GM19468 (cell line): Measurements from ENCODE around the gene DHRS4L2.
"Not testable (repeated sequence)": the region's sequence is repeated elsewhere in the genome, so short reads cannot be mapped to it uniquely, and the experiment has no call there.

Experiments
- ATAC-seq: cut with Tn5 transposase; IDR thresholded peaks from one replicate; pipeline ENCODE4 v1.9.1; 2021; ENCODE audit warnings: mild to moderate bottlenecking, moderate library complexity, moderate number of reproducible peaks; ENCODE audit not compliant: unreplicated experiment; ENCODE audit errors: extremely low read depth

DHRS4L2 gene

GRCh38 chr14:23988607-23989363 is at the start of gene DHRS4L2:
DHRS4L2 (plus strand) TSS chr14:23988929; CDS start chr14:23988948, 19 bp downstream.
- ATAC-seq: peak; percentile 56

GRCh38 chr14:23939607-23940326 is 49.0 kb upstream of the DHRS4L2 start:
- ATAC-seq: no peak

GRCh38 chr14:23941230-23941629 is 47.5 kb upstream of the DHRS4L2 start:
- no peak for ATAC-seq

GRCh38 chr14:23941669-23942068 is 47.1 kb upstream of the DHRS4L2 start:
- no peak for ATAC-seq

GRCh38 chr14:23942587-23942986 is 46.1 kb upstream of the DHRS4L2 start:
- ATAC-seq: no peak

- not testable (repeated sequence) for ATAC-seq
Measured at GRCh38 chr14:23949069-23949468, 39.7 kb upstream of the DHRS4L2 start.

- ATAC-seq: no peak
Measured at GRCh38 chr14:23950411-23951135, 38.2 kb upstream of the DHRS4L2 start.

- ATAC-seq: not testable (repeated sequence)
Measured at GRCh38 chr14:23951136-23951466, 37.6 kb upstream of the DHRS4L2 start.

GRCh38 chr14:23951590-23952201 is 37.0 kb upstream of the DHRS4L2 start:
- ATAC-seq: no peak

GRCh38 chr14:23953116-23953463 is 35.6 kb upstream of the DHRS4L2 start:
- ATAC-seq: not testable (repeated sequence)

GRCh38 chr14:23953464-23954278 is 35.1 kb upstream of the DHRS4L2 start, which contains the start of gene DHRS4:
DHRS4 (plus strand) TSS chr14:23953770; CDS start chr14:23953789, 19 bp downstream.
- ATAC-seq: peak; percentile 79

GRCh38 chr14:23954279-23954614 is 34.5 kb upstream of the DHRS4L2 start:
- ATAC-seq: not testable (repeated sequence)

GRCh38 chr14:23954965-23955364 is 33.8 kb upstream of the DHRS4L2 start:
- not testable (repeated sequence) for ATAC-seq

GRCh38 chr14:23955811-23956210 is 32.9 kb upstream of the DHRS4L2 start:
- not testable (repeated sequence) for ATAC-seq

- not testable (repeated sequence) for ATAC-seq
Measured at GRCh38 chr14:23957913-23958569, 30.7 kb upstream of the DHRS4L2 start.

- ATAC-seq: not testable (repeated sequence)
Measured at GRCh38 chr14:23960899-23961298, 27.8 kb upstream of the DHRS4L2 start.

- ATAC-seq: not testable (repeated sequence)
Measured at GRCh38 chr14:23961704-23962103, 27.0 kb upstream of the DHRS4L2 start.

GRCh38 chr14:23969130-23969480 is 19.6 kb upstream of the DHRS4L2 start:
- ATAC-seq: not testable (repeated sequence)
